Ramos (cell line): Measurements from ENCODE around the gene ZNF77.
"Not testable (repeated sequence)": the region's sequence is repeated elsewhere in the genome, so short reads cannot be mapped to it uniquely, and the experiment has no call there.

Experiments used
- in situ Hi-C: fragments of 300-500 bp; cut with MboI; formaldehyde crosslinking; loops from one replicate; pipeline ENCODE4 v1.14.3; 2022; ENCODE audit warnings: low sequenced_read_pairs; ENCODE audit not compliant: unreplicated experiment

ZNF77 gene

DNA sequence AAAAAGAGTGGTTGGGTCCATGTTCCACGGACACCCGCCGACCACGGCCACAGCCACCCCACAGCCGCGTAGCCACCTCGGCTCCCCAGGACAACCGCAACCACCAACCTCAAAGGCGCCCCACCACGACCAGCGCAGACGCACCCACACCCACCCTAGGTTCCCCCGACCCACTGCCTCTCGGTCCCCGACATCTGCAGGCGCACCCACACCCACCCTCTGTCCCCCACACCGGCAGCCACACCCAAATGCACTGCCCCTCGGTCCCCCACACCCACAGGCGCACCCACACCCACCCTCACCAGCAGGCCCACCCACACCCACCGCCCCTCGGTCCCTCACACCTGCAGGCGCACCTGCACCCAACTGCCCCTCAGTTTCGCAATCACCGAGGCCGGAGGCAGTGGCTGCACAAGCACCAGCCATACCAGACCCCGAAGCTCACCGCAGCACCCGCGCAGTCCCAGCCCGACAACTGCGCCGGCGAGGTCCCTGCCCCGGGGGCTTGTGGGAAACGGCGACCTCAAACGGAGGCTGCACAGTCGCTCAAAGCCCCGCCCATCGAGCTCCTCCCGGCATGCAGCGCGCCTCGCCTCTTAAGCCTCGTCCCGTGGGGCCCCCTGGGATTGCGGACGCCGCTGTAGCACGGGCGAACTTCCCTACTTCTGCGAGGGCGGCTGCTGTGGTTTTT lies 18.3 kb downstream of the ZNF77 start:
- in situ Hi-C loops: no loop called here

DNA sequence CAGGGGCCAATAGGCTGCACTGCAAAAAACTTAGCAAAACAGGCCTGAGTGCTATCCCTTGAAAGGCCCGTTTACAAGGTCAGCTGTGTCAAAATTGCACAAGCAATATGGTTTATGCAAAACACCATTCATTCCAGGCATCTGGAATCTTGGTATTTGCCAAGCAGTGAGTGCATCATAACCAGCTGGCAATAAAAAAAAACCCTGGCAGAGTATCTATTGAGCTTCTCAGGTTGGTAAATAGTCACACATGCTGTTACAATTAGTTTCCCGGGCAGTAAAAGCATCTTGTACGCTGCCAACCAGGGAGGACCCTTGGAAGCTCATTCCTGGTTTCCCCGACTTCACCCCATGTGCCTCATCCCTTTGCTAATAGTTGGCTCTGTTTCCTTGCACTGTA lies 21.3 kb downstream of the ZNF77 start:
- in situ Hi-C loops: no loop called here

DNA sequence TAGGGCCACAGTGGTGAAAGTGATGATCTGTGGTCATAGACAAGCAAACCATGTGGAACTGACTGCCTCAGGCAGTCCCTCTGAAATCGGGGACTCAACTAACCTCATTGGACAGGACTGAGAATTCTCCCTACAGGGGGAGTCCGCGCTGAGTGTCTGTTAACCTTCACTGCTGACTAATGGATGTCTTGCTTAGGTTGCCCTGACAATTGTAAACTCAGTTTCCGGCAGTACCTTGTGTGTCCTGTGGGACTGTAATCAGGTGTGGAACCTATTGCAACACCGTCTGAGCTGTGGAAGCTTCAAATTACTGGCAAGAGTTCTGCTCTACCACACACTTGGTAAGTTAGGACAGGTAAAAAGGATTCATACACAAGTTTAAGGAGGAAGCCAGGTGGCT lies 21.8 kb downstream of the ZNF77 start:
- in situ Hi-C loops: no loop called here

DNA sequence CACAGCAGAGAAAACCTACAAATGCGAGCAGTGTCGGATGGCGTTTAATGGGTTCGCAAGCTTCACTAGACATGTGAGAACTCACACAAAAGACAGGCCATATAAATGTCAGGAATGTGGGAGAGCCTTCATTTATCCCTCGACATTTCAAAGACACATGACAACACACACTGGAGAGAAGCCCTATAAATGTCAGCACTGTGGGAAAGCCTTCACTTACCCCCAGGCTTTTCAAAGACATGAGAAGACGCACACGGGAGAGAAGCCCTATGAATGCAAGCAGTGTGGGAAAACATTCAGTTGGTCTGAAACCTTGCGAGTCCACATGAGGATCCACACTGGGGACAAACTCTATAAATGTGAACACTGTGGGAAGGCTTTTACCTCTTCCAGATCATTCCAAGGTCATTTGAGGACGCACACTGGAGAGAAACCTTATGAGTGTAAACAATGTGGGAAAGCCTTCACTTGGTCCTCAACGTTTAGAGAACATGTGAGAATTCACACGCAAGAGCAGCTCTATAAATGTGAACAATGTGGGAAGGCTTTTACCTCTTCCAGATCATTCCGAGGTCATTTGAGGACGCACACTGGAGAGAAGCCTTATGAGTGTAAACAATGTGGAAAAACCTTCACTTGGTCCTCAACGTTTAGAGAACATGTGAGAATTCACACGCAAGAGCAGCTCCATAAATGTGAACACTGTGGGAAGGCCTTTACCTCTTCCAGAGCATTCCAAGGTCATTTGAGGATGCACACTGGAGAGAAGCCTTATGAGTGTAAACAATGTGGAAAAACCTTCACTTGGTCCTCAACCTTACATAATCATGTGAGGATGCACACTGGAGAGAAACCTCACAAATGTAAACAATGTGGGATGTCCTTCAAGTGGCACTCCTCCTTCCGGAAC lies 27.2 kb downstream of the ZNF77 start:
- in situ Hi-C loops: no loop called here

DNA sequence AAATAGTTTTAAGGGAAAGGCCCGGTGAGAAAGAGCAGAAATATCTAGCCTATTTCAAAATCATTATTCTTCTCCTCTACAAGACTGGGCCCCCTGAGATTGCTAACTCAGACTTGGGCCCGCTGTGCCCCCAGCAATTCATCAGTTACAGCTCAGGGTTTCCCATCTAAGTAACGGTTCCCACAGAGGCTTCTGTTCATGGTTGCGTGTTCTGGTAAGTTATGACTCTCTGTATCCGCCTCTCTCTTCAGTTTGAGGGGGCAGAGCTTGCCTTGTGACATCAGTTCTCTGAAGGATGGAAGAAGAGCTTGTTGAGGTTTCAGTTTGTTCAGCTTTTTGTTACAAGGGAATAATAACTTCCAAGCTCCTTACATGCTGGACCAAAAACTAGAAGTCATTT lies 32.5 kb downstream of the ZNF77 start:
- in situ Hi-C loops: no loop called here

DNA sequence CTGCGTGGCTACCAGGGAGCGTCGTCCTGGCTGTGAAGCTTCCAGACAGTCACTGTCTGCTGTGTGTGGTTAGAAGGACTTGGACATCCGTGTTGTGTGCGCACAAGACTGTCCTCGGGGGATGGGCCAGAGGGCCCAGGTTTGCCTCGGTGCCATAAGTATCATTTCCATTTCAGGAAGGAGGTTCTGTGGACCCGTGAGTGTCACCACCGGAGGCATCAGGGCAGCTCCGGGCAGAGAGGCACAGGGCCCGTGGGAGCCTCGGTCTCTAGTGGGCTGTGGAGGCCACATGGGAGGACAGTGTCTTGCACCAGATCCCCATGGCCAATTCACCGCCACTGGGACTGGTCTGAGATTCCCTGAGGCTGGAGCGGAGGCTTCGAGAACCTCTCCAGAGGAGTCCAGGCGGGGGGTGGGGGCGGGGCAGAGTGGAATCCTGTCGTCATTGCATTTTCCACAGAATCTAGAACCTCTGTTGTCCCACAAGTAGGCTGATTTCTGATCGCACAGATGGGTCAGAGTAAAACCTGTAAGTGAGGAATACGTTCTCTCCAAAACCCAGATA lies 38.1 kb downstream of the ZNF77 start:
- in situ Hi-C loops: no loop called here

DNA sequence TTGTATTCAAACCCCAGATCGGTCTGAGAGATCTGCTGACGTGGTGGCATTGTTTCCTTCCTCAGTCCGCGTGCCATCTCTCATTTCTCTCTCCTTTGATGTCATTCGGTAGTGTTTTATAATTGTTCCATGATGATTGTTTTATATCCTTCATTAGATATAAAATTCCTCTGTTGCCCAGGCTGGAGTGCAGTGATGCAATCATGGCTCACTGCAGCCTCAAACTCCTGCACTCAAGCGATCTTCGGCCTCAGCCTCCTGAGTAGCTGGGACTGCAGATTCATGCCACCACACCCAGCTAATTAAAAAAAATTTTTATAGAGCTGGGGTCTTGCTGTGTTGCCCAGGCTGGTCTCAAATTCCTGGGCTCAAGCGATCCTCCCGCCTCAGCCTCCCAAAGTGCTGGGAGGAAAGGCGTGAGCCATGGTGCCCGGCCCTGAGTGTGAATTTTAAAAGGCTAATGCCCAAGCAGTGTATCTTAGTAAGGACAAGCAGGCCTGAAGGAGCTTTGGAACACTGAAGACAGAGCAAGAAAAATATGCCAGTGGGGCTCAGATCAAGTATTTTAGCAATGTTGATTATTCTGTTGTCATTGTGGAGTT lies 38.8 kb downstream of the ZNF77 start:
- in situ Hi-C loops: no loop called here

DNA sequence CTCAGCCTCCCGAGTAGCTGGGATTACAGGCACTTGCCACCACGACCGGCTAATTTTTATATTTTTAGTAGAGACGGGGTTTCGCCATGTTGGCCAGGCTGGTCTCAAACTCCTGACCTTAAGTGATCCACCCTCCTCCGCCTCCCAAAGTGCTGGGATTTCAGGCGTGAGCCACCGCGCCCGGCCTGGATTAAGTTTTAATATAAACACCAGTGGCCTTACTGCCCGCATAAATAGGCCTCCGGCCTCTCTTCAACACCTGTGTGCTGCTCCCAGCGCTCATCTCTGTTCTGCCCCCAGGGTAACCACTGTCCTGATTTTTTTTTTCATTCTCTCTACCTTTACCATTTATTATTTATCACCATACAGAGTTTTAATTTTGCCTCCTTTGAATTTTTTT lies 41.4 kb downstream of the ZNF77 start:
- in situ Hi-C loops: not testable (repeated sequence)

DNA sequence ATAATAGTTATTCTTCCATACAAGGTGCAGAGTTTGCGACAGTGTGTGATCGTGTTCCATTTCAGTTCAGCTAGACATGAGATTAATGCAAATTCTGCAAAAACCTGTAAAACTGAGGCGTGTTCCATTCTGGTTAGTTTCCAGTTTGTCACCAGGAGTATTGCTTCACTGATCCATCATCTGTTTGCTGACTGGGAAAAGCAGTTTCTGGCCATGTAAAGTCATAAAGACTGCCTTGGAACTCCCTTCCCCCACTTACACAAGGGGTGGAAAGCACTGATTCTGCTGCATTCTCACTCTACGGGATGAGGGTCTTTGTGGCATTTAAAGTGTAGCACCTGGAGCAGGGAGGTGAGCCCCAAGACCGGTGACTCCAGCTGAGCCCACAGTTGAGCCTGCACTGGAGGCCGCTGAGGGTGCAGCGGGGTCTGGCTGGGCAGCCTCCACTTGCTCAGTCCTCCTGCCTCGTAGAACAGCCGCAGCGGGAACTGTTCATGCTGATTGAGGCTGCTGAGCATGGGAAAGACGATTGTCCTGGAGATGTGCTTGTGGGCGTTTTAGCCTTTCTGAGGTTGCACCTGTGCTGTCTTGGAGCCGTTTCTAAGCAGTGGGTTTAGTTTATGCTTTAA lies 42.1 kb downstream of the ZNF77 start:
- in situ Hi-C loops: no loop called here

DNA sequence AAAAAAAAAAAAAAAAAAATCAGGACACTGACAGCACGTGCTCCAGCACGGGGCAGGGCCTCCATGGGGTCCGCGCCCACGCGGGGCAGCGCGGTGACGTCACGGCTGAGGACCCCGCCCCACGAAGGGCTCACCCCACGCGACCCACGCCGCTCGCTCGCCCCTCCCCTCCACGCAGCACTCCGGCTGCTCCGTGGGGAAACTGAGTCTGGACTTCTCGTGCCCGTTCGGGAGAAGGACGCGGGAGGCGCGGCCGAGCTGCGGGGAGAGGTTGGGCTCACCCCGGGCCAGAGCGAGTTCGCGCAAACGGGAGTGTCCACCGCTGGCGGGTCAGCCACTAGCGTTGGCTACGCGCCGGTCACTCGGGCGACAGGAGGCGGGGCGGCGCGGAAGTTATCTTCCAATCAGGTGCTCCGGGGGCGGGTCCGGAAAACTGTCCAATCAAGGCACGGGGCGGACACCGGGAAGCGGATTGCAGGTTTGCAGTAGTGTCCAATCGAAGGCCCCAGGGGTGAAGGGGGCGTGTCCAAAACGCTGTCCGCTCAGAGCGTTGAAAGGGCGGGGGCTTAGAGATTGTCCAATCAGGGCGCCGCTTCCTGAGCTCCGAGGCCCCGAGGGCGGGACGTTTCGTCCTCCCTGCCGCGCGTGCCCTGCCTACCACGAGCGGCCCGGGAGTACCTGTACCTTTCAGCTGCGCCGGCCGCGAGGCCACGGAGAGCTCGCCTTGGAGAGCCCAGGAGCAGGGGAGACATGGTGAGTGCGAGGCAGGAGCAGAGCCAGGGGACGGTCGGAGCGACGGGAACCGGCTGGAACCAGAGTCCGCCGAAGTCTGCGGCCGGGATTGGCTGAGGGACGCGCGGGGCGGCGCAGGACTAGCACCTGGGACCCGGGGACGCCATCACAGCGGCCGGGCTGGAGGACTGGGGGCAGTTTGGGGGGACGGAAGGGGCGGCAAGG lies 44.2 kb downstream of the ZNF77 start, which contains the start of gene ZNF57:
Gene ZNF57, plus strand, starts transcription at position 633 of the 957 bp plus-strand sequence. Its CDS starts 118 bp downstream, at position 751.
- in situ Hi-C loops: no loop called here

DNA sequence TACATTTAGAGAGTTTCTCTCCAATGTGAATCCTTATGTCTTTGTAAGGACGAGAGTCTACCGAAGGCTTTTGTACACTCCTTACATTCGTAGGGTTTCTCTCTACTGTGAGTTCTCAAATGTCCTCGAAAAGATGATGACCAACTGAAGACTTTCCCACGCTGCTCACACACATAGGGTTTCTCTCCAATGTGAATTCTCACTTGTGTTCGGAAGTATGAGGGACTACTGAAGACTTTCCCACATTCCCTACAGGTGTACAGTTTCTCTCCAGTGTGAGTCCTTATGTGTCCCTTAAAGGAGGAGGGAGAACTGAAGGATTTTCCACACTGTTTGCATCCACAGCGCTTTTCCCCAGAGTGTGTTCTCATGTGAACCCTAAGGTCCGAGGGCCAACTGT lies 48.1 kb downstream of the ZNF77 start:
- in situ Hi-C loops: no loop called here

DNA sequence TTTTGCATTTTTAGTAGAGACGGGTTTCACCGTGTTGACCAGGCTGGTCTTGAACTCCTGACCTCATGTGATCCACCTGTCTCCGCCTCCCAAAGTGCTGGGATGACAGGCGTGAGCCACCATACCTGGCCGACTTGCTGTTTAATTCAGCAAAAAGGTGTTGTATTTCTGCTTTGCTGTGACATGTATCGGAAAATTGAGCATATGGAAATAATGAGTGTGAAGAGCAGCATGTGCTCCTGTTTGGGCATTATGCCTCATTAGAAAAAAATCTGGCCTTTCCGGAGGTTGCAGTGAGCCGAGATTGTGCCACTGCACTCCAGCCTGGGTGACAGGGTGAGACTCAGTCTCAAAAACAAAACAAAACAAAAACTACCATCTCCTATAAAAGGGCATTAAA lies 54.2 kb downstream of the ZNF77 start:
- in situ Hi-C loops: not testable (repeated sequence)

DNA sequence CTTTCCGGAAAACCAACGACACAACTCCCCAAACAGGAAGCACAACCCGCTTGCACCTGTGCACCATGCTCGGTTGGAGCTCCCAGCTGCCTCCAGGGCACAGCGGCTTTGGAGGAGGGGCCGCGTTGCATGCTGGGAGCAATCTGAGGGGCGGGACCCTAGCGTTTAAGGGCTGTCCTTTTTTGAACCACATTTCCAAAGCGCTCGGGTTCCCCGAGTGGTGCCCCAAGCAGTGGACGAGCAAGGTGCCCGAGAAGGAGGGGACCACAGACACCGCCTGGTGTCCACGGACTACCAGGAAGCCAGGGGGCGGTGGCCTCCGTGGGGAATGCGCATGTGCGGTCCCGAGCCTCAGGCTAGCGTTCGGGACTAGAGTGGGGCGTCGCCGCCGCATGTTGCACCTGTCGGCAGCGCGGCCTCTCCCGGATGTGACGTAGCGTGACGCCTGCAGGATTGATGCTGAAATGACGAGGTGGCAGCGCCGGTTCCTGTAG lies 56.0 kb downstream of the ZNF77 start:
- in situ Hi-C loops: no loop called here

DNA sequence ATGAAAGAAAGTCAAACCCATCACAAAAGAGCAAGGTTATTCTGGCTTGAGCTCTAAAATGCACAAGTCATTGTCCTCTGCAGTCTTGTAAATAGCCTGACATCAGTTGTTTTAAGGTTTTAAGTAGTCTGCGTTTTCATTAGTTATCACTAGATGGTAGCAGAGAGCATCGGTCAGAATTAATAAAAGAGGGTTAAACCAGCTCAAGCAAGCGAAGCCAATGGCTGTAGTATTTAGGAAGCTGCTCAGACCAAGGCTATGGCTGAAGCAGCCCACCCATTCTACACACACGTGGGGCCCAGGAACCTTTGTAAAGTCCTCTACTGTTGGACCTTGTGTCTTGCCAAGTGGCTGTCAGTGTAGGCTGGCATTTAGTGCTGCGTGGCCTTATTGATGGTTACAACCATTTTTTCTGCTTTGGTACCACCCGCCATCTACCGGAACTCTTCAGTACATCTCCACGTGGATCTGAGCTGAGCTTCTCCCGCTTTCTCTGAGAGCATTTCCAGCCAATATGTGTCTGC lies 57.3 kb downstream of the ZNF77 start:
- in situ Hi-C loops: no loop called here

DNA sequence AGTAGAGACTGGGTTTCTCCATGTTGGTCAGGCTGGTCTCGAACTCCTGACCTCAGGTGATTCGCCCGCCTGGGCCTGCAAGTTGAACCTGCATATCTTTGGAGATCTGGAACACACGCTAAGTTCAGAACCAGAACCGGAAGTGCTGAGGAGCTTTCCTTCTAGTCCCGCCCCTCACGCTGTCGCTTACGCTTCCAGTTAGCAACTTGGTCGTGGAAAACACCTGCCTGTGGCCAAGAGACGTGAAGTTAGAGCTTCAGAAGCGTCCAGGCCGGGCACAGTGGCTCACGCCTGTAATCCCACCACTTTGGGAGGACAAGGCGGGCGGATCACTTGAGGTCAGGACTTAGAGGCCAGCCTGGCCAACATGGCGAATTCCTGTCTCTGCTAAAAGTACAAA lies 59.0 kb downstream of the ZNF77 start:
- in situ Hi-C loops: no loop called here

DNA sequence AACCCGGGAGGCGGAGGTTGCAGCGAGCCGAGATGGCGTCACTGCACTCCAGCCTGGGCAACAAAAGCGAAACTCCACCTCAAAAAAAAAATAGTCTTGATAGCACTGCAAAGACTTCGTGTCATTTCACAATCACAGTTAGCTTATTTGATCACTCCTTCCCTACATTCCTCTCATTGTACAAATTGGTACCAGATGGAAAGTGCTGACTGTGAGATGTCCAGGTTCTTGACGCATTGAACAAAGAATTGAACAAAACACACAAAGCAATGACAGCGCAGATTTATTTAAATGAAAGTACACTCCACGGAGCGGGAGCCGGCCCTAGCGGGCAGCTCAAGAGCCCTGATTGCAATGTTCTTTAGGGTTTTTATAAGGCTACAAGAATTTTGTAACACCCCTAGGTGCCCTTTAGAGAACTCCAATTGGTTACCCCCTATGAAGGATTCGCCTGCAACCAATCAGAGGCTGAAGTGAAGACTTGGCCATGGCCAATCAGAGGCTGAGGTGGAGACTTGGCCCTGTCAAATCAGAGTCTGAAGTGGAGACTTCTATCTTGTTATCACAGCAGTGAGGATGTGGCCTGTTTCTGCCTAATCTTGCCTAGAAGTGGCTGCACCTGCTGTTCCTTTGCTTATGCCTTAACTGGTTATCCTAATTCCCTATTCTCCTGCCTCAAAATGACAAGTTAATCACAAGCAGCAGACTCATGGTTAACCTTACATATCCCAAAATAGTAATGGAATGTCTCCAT lies 60.9 kb downstream of the ZNF77 start:
- in situ Hi-C loops: no loop called here
